LHCN-M2 (cell line): ENCODE measurements around the gene CCDC3. TPM values are rescaled to one million over a fixed set of nuclear protein-coding genes. Genes with fewer than 3 reads are reported as not detected.

Experiments used
- total RNA-seq: library from RNA; depleted of rRNA; stranded (reverse); fragments of >200 nt; gene quantifications from 2 replicates; pipeline ENCODE4 v1.2.3, GENCODE V29; 2014; rRNA removed

Gene CCDC3
- total RNA-seq, 1 experiment from 2014 or later = 3.2 TPM

Other genes with a start within 250 kb of the CCDC3 start
- gene OPTN, start 98.5 kb upstream of the CCDC3 start, total RNA-seq = 41.9 and 45.1 TPM in 2 replicates
- gene MCM10, start 159.8 kb upstream of the CCDC3 start, total RNA-seq = 26.1 and 29.6 TPM in 2 replicates
- gene UCMA, start 232.7 kb upstream of the CCDC3 start, total RNA-seq = not detected in 2 replicates